ENCODE data around the gene ITGB8. TPM values are rescaled to one million over a fixed set of nuclear protein-coding genes. Genes with fewer than 3 reads are reported as not detected.

ITGB8 gene
- total RNA-seq, 1 donor from 2014 or later: 19.0 TPM

DNA sequence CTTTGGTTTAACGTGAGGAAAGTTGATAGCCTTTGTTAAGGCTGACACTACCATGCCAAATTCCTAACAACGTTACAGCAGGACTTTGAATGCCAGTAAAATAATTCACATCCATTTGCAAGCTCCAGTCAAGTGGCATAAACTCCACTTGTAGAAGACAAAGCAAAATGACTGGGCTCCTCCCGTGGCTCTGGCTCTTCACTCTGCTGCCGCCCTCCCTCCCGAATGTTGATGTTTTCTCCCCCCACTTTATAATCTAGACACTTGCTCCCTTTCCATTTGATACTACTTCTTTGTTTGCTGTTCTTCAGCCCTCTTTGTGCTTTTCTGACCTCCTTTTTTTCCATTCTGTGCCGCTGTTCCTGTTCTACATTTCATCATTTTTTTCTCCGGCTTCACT, 22.8 kb upstream of the ITGB8 start:
- no peak for DNase-seq
- Mint-ChIP-seq H3K4me3 (ENCODE audit: unreplicated experiment) (no peak overlapping the region), H3K4me1 (ENCODE audit: low read depth, unreplicated experiment) (peaks cover 2% of the 10 kb centered on the region)

DNA sequence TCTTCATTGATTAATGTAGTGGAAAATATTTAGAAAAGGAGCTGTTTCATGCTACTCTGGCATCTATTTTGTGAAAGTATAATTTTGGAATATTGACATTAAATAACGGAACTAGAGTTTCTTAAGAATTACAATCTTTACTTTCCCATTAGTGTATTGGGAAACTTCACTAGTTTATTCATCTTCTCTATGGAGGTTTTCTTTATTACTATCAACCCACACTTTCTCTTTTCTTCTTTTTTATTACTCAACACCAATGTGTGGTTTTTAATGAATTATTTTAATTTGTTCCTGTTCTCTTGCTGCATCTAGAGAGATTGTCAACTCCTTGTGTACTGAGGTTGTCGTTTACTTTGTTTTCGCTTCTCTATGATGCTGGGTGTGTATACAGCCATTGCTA, 20.4 kb upstream of the ITGB8 start:
- no peak for DNase-seq
- Mint-ChIP-seq H3K4me1 (ENCODE audit: low read depth, unreplicated experiment) (peaks cover 6% of the 10 kb centered on the region), H3K27ac (ENCODE audit: unreplicated experiment) (no peak overlapping the region), H3K27me3 (ENCODE audit: unreplicated experiment) (no peaks in the 10 kb centered on the region), H3K4me3 (ENCODE audit: unreplicated experiment) (no peak overlapping the region), H3K9me3 (ENCODE audit: unreplicated experiment) (no peaks in the 10 kb centered on the region), H3K36me3 (ENCODE audit: unreplicated experiment) (no peaks in the 10 kb centered on the region)
- TF ChIP-seq, protein P1, sequence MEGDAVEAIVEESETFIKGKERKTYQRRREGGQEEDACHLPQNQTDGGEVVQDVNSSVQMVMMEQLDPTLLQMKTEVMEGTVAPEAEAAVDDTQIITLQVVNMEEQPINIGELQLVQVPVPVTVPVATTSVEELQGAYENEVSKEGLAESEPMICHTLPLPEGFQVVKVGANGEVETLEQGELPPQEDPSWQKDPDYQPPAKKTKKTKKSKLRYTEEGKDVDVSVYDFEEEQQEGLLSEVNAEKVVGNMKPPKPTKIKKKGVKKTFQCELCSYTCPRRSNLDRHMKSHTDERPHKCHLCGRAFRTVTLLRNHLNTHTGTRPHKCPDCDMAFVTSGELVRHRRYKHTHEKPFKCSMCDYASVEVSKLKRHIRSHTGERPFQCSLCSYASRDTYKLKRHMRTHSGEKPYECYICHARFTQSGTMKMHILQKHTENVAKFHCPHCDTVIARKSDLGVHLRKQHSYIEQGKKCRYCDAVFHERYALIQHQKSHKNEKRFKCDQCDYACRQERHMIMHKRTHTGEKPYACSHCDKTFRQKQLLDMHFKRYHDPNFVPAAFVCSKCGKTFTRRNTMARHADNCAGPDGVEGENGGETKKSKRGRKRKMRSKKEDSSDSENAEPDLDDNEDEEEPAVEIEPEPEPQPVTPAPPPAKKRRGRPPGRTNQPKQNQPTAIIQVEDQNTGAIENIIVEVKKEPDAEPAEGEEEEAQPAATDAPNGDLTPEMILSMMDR (IDR thresholded peaks at IDR 0.05; ENCODE audit: partially characterized antibody, unreplicated experiment): no peak

More for the DNA sequence above, 22.8 kb upstream of the ITGB8 start:
- Mint-ChIP-seq H3K27me3 (ENCODE audit: unreplicated experiment) (no peaks in the 10 kb centered on the region), H3K36me3 (ENCODE audit: unreplicated experiment) (no peaks in the 10 kb centered on the region), H3K27ac (ENCODE audit: unreplicated experiment) (no peak overlapping the region), H3K9me3 (ENCODE audit: unreplicated experiment) (no peaks in the 10 kb centered on the region)
- TF ChIP-seq, protein P1 (IDR thresholded peaks at IDR 0.05; ENCODE audit: partially characterized antibody, unreplicated experiment): no peak

GRCh38 chr7:20310963-20311742, 19.5 kb upstream of the ITGB8 start:
- Mint-ChIP-seq H3K27ac (ENCODE audit: unreplicated experiment) (no peak overlapping the region), H3K36me3 (ENCODE audit: unreplicated experiment) (no peaks in the 10 kb centered on the region), H3K27me3 (ENCODE audit: unreplicated experiment) (no peaks in the 10 kb centered on the region), H3K9me3 (ENCODE audit: unreplicated experiment) (no peaks in the 10 kb centered on the region), H3K4me3 (ENCODE audit: unreplicated experiment) (no peak overlapping the region), H3K4me1 (ENCODE audit: low read depth, unreplicated experiment) (peaks cover 6% of the 10 kb centered on the region)
- DNase-seq: no peak
- TF ChIP-seq, protein P1 (IDR thresholded peaks at IDR 0.05; ENCODE audit: partially characterized antibody, unreplicated experiment): peak; percentile 40

DNA sequence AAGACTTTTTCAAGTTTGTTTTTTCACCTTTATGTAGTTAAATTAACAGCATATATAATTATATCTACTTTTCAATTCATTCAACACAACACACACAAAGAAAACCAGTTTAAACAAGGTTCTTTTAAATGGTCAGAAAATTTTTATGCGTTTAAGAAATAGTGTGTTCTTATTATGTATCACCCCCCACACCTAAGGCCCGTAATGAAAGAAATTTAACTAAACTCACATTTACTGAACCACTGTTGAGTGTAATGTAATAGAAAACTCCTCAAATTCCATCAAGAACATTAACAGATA, 19.0 kb upstream of the ITGB8 start:
- Mint-ChIP-seq H3K27me3 (ENCODE audit: unreplicated experiment) (no peaks in the 10 kb centered on the region), H3K36me3 (ENCODE audit: unreplicated experiment) (no peaks in the 10 kb centered on the region), H3K4me1 (ENCODE audit: low read depth, unreplicated experiment) (peaks cover 7% of the 10 kb centered on the region), H3K27ac (ENCODE audit: unreplicated experiment) (no peak overlapping the region), H3K4me3 (ENCODE audit: unreplicated experiment) (no peak overlapping the region), H3K9me3 (ENCODE audit: unreplicated experiment) (no peaks in the 10 kb centered on the region)
- DNase-seq: no peak
- TF ChIP-seq, protein P1 (IDR thresholded peaks at IDR 0.05; ENCODE audit: partially characterized antibody, unreplicated experiment): no peak

- H3K9me3 Mint-ChIP-seq (ENCODE audit: unreplicated experiment): no peaks in the 10 kb centered on the region
- no peaks in the 10 kb centered on the region for H3K27me3 Mint-ChIP-seq (ENCODE audit: unreplicated experiment)
- no peak overlapping the region for H3K4me3 Mint-ChIP-seq (ENCODE audit: unreplicated experiment)
- TF ChIP-seq, protein P1 (IDR thresholded peaks at IDR 0.05; ENCODE audit: partially characterized antibody, unreplicated experiment): no peak
- H3K27ac Mint-ChIP-seq (ENCODE audit: unreplicated experiment): no peak overlapping the region
- H3K36me3 Mint-ChIP-seq (ENCODE audit: unreplicated experiment): no peaks in the 10 kb centered on the region
- H3K4me1 Mint-ChIP-seq (ENCODE audit: low read depth, unreplicated experiment): peaks cover 11% of the 10 kb centered on the region
- DNase-seq: no peak
Observed at GRCh38 chr7:20312562-20312961, 18.1 kb upstream of the ITGB8 start.

Data from glutamatergic neuron (in vitro differentiated cells).